CD14-positive monocyte (primary cell): ENCODE results near the gene SLC6A18. TPM values are rescaled to one million over a fixed set of nuclear protein-coding genes. Genes with fewer than 3 reads are reported as not detected.

ENCODE experiments used
- DNase-seq, 3 donors: peaks; one replicate each; pipeline ENCODE4 v3.0.0-alpha.2; 2011 to 2022
- H2AFZ ChIP-seq: 2 replicates; pipeline ENCODE4 v1.6.0; 2012; ENCODE audit warnings: mild to moderate bottlenecking, low read depth, low read length, inconsistent platforms; ENCODE audit not compliant: insufficient read depth, poor library complexity, severe bottlenecking
- H3K27ac ChIP-seq, 2 donors: 1 replicate in 1 of 2; 2 replicates in 1 of 2; pipeline ENCODE4 v1.5.1; 2012 to 2013; ENCODE audit warnings: low read length in 2 of 2, control low read depth in 1 of 2, inconsistent platforms in 1 of 2, low read depth in 1 of 2, mild to moderate bottlenecking in 1 of 2
- H3K27me3 ChIP-seq, 2 donors: one replicate each; pipeline versions ENCODE4 v1.6.0 to v1.6.1; 2011 to 2013; ENCODE audit warnings: low read length in 2 of 2; ENCODE audit not compliant: control insufficient read depth in 2 of 2, insufficient read depth in 2 of 2
- H3K36me3 ChIP-seq, 2 donors: replicated peaks in 1 of 2; 1 replicate in 1 of 2; 2 replicates in 1 of 2; pipeline versions ENCODE4 v1.5.1 to v1.6.1; 2012 to 2013; ENCODE audit warnings: low read length in 2 of 2, control low read depth in 1 of 2, inconsistent platforms in 1 of 2, mild to moderate bottlenecking in 1 of 2; ENCODE audit not compliant: insufficient read depth in 2 of 2, control insufficient read depth in 1 of 2
- H3K4me1 ChIP-seq, 2 donors: 1 replicate in 1 of 2; 2 replicates in 1 of 2; pipeline versions ENCODE4 v1.5.1 to v1.6.1; 2012 to 2013; ENCODE audit warnings: low read length in 2 of 2, control low read depth in 1 of 2, inconsistent platforms in 1 of 2, mild to moderate bottlenecking in 1 of 2, moderate library complexity in 1 of 2; ENCODE audit not compliant: insufficient read depth in 2 of 2, control insufficient read depth in 1 of 2
- H3K4me2 ChIP-seq: replicated peaks from 2 replicates; pipeline ENCODE3; 2012; ENCODE audit warnings: low read length, moderate library complexity, mild to moderate bottlenecking; ENCODE audit not compliant: poor library complexity, severe bottlenecking; ENCODE audit errors: extremely low read depth
- H3K4me3 ChIP-seq, 3 experiments: fragments of 200-600 bp in 1 of 3; sonication (generic) in 1 of 3; replicated peaks in 1 of 3; 1 replicate in 2 of 3; 2 replicates in 1 of 3; pipeline ENCODE4 v1.5.1; 2011 to 2013; ENCODE audit warnings: low read length in 3 of 3, mild to moderate bottlenecking in 3 of 3, control low read depth in 2 of 3, low read depth in 2 of 3, inconsistent platforms in 1 of 3, moderate library complexity in 1 of 3
- H3K79me2 ChIP-seq: 2 replicates; pipeline ENCODE4 v1.6.0; 2012; ENCODE audit warnings: mild to moderate bottlenecking, control low read depth, inconsistent platforms, low read length, moderate library complexity; ENCODE audit not compliant: insufficient read depth
- H3K9ac ChIP-seq: 2 replicates; pipeline ENCODE4 v1.6.0; 2017; ENCODE audit warnings: low read length, mild to moderate bottlenecking; ENCODE audit not compliant: insufficient read depth, poor library complexity, severe bottlenecking
- H3K9me3 ChIP-seq, 2 donors: replicated peaks in 1 of 2; 1 replicate in 1 of 2; 2 replicates in 1 of 2; pipeline versions ENCODE4 v1.5.1 to v1.6.1; 2012 to 2013; ENCODE audit warnings: low read length in 2 of 2, control low read depth in 1 of 2; ENCODE audit not compliant: control insufficient read depth in 1 of 2, insufficient read depth in 1 of 2
- H4K20me1 ChIP-seq: 2 replicates; pipeline ENCODE4 v1.6.0; 2012; ENCODE audit warnings: mild to moderate bottlenecking, low read length, control low read depth, moderate library complexity; ENCODE audit not compliant: insufficient read depth
- H3K27ac Mint-ChIP-seq, 7 donors: one replicate each; pipeline ENCODE4 v1.8.0; 2020; ENCODE audit warnings: mild to moderate bottlenecking in 7 of 7, mixed read lengths in 7 of 7, moderate library complexity in 6 of 7, inconsistent platforms in 2 of 7
- H3K27me3 Mint-ChIP-seq, 3 donors: one replicate each; pipeline ENCODE4 v1.8.0; 2021 to 2022; ENCODE audit warnings: low read depth in 3 of 3, mild to moderate bottlenecking in 3 of 3, mixed read lengths in 3 of 3, moderate library complexity in 3 of 3, inconsistent platforms in 1 of 3
- H3K36me3 Mint-ChIP-seq, 2 donors: one replicate each; pipeline ENCODE4 v1.8.0; 2020; ENCODE audit warnings: mixed read lengths in 2 of 2, inconsistent platforms in 1 of 2, mild to moderate bottlenecking in 1 of 2
- H3K4me1 Mint-ChIP-seq: one replicate; pipeline ENCODE4 v1.8.0; 2020; ENCODE audit warnings: mild to moderate bottlenecking, mixed read lengths
- H3K4me3 Mint-ChIP-seq, 2 donors: one replicate each; pipeline ENCODE4 v1.8.0; 2020; ENCODE audit warnings: mild to moderate bottlenecking in 2 of 2, mixed read lengths in 2 of 2, moderate library complexity in 1 of 2
- H3K9me3 Mint-ChIP-seq, 7 donors: one replicate each; pipeline ENCODE4 v1.8.0; 2020 to 2022; ENCODE audit warnings: mixed read lengths in 7 of 7, mild to moderate bottlenecking in 6 of 7, moderate library complexity in 6 of 7, inconsistent platforms in 2 of 7
- WGBS: methylation state at CpG from one replicate; pipeline ENCODE4 v1.1.5; 2013; ENCODE audit warnings: missing lambda C conversion rate; ENCODE audit not compliant: insufficient coverage; 5-methylcytosine and 5-hydroxymethylcytosine counted together
- intact Hi-C, 2 donors: fragments of 100-400 bp; cut with micrococcal nuclease; formaldehyde crosslinking; loops; one replicate each; pipeline versions ENCODE4 v1.15.0 to v1.15.1; 2023
- polyA plus RNA-seq, 3 donors: library from polyadenylated mRNA; depleted of rRNA in 1 of 3; unstranded in 2 of 3; stranded (reverse) in 1 of 3; fragments of 300-500 nt in 2 of 3; fragments of >200 nt in 1 of 3; fragmentation: Illumina TruSeq in 2 of 3; gene quantifications; 1 replicate in 2 of 3; 2 replicates in 1 of 3; pipeline ENCODE4 v1.2.3, GENCODE V29; 2012 to 2021
- TF ChIP-seq, protein P1 (sequence below): fragments of 200-600 bp; IDR thresholded peaks from one replicate; pipeline ENCODE4 v1.8.0; 2022; ENCODE audit warnings: antibody characterized with exemption, mild to moderate bottlenecking

Gene SLC6A18
- polyA plus RNA-seq, 3 donors: not detected

DNA sequence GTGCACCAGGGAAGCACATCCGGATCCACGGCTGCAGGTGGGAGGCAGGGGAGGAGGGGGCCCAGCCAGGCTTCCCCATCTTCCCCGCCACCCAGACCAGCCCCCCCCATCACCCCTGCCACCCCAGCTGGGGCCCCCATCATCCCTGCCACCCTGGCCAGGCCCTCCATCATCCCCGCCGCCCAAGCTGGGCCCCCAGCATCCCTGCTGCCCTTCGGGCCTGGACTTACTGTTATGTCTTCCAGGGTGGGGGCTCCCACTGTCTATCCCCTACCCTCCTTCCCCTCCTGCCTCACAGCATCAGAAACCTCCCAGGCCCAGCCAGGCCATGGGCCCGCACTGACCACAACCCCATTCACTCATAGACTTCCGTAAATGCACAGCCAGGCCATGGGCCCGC is 27.5 kb downstream of the SLC6A18 start:
- no peaks in the 10 kb centered on the region for H3K36me3 Mint-ChIP-seq
- H3K27ac ChIP-seq: no peak overlapping the region
- H4K20me1 ChIP-seq: no peaks in the 10 kb centered on the region
- TF ChIP-seq, protein P1, sequence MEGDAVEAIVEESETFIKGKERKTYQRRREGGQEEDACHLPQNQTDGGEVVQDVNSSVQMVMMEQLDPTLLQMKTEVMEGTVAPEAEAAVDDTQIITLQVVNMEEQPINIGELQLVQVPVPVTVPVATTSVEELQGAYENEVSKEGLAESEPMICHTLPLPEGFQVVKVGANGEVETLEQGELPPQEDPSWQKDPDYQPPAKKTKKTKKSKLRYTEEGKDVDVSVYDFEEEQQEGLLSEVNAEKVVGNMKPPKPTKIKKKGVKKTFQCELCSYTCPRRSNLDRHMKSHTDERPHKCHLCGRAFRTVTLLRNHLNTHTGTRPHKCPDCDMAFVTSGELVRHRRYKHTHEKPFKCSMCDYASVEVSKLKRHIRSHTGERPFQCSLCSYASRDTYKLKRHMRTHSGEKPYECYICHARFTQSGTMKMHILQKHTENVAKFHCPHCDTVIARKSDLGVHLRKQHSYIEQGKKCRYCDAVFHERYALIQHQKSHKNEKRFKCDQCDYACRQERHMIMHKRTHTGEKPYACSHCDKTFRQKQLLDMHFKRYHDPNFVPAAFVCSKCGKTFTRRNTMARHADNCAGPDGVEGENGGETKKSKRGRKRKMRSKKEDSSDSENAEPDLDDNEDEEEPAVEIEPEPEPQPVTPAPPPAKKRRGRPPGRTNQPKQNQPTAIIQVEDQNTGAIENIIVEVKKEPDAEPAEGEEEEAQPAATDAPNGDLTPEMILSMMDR: no peak
- intact Hi-C loops: no loop called here
- H3K36me3 ChIP-seq: no peaks in the 10 kb centered on the region
- H2AFZ ChIP-seq: no peak overlapping the region
- no peak overlapping the region for H3K4me3 ChIP-seq
- DNase-seq: no peak
- H3K9me3 Mint-ChIP-seq: no peaks in the 10 kb centered on the region
- H3K27ac Mint-ChIP-seq: no peak overlapping the region
- no peaks in the 10 kb centered on the region for H3K4me1 ChIP-seq
- H3K79me2 ChIP-seq: no peaks in the 10 kb centered on the region
- H3K4me2 ChIP-seq: no peak overlapping the region
- H3K9ac ChIP-seq: no peak overlapping the region
- no peak overlapping the region for H3K4me3 Mint-ChIP-seq
- H3K4me1 Mint-ChIP-seq: no peaks in the 10 kb centered on the region
- no peaks in the 10 kb centered on the region for H3K9me3 ChIP-seq
- H3K27me3 ChIP-seq: peaks cover 0 to 2% of the 10 kb centered on the region in 2 donors
- H3K27me3 Mint-ChIP-seq: peaks cover 3 to 7% (median 5%) of the 10 kb centered on the region in 3 donors
- WGBS: 94% methylated on average over 6 of the region's 9 CpGs

GRCh38 chr5:1253456-1254105 is 28.4 kb downstream of the SLC6A18 start:
- Histone ChIP-seq H3K4me3 (no peak overlapping the region), H3K36me3 (no peaks in the 10 kb centered on the region), H3K4me2 (no peak overlapping the region), H3K4me1 (no peaks in the 10 kb centered on the region), H3K9ac (no peak overlapping the region), H3K27me3 (no peaks in the 10 kb centered on the region), H2AFZ (no peak overlapping the region), H3K27ac (no peak overlapping the region), H3K79me2 (no peaks in the 10 kb centered on the region), H4K20me1 (no peaks in the 10 kb centered on the region), H3K9me3 (no peaks in the 10 kb centered on the region)
- H3K27ac Mint-ChIP-seq: no peak overlapping the region
- H3K9me3 Mint-ChIP-seq: no peaks in the 10 kb centered on the region
- DNase-seq: no peak
- peaks cover 0 to 7% (median 5%) of the 10 kb centered on the region in 3 donors for H3K27me3 Mint-ChIP-seq
- no peak overlapping the region for H3K4me3 Mint-ChIP-seq
- WGBS: 96% methylated on average over 33 of the region's 33 CpGs
- TF ChIP-seq, protein P1: no peak
- no peaks in the 10 kb centered on the region for H3K4me1 Mint-ChIP-seq
- intact Hi-C loops: no loop called here
- no peaks in the 10 kb centered on the region for H3K36me3 Mint-ChIP-seq
